Activated T-cell treated with anti-CD3 and anti-CD28 coated beads, Interleukin-2, amount 50 U/mL, for 4 hours (primary cell): ENCODE data around the gene ULK2. TPM values are rescaled to one million over a fixed set of nuclear protein-coding genes. Genes with fewer than 3 reads are reported as not detected.

ENCODE experiments used
- ATAC-seq, 2 donors: fragments of 200-7000 bp; cut with Tn5 transposase; one replicate each; pipeline ENCODE4 v1.10.0; 2021
- DNase-seq: peaks from one replicate; pipeline ENCODE4 v3.0.0-alpha.2; 2020
- H3K27me3 Mint-ChIP-seq: one replicate; pipeline ENCODE4 v1.8.0; 2021; ENCODE audit warnings: low read depth, mixed read lengths
- H3K36me3 Mint-ChIP-seq: one replicate; pipeline ENCODE4 v1.8.0; 2022; ENCODE audit warnings: mixed read lengths; ENCODE audit not compliant: insufficient read depth
- H3K4me1 Mint-ChIP-seq: one replicate; pipeline ENCODE4 v1.8.0; 2021; ENCODE audit warnings: low read depth, mixed read lengths
- H3K4me3 Mint-ChIP-seq: one replicate; pipeline ENCODE4 v1.8.0; 2021; ENCODE audit warnings: mild to moderate bottlenecking, moderate library complexity, mixed read lengths
- H3K9me3 Mint-ChIP-seq: one replicate; pipeline ENCODE4 v1.8.0; 2021; ENCODE audit warnings: mixed read lengths
- total RNA-seq, 3 donors: library from RNA; stranded (reverse); gene quantifications; one replicate each; pipeline ENCODE4 v1.2.1, GENCODE V29; 2021

The ULK2 gene
- total RNA-seq, 3 donors from 2014 or later: 4.5 to 6.9 (median 6.1) TPM

DNA sequence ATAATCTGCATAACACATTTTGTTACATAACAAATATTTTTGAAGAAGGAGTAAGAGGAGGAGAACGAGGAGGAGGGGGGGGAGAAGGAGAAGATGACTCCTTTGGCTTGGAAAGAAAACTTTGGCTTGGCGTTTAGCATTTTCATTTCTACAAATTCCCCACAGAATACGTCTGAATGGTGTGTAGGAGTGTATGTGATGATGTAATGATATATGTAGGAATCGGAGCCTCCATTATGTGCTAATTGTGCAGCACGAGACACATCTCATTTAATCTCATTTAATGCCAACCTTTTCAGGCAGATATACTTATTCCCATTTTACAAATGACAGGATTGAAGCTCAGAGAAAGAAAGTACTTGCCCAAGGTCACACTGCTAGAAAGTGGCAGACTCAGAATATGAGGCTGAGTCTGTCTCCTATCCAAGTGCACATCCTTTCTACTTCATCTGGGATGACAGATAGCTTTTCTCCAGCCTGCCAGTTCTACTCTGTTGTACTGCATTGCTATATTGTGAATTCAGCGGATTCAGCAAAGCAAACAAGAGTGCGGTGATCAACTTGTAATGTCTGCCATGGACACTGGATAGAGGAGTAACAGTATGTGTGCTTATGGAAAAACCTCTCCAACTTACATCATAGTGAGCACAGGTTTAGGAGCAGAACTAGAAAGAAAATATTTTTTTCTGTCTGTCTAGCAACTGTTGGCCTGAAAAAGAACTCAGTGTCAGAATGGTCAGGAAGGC is 140.9 kb downstream of the ULK2 start:
- no peak for DNase-seq

GRCh38 chr17:19725486-19725885 is 142.2 kb downstream of the ULK2 start:
- Mint-ChIP-seq H3K4me1 (peaks cover 19% of the 10 kb centered on the region), H3K27me3 (no peaks in the 10 kb centered on the region), H3K4me3 (peak overlapping the region; percentile 62)

More for the DNA sequence above, 140.9 kb downstream of the ULK2 start:
- H3K9me3 Mint-ChIP-seq: no peaks in the 10 kb centered on the region
- H3K4me3 Mint-ChIP-seq: no peak overlapping the region
- no peak for ATAC-seq
- no peaks in the 10 kb centered on the region for H3K27me3 Mint-ChIP-seq
- no peaks in the 10 kb centered on the region for H3K36me3 Mint-ChIP-seq
- H3K4me1 Mint-ChIP-seq: peaks cover 19% of the 10 kb centered on the region

GRCh38 chr17:19724501-19725420 is 143.0 kb downstream of the ULK2 start:
- DNase-seq (peak; percentile 36), ATAC-seq (peak; percentile 74 to 84)
- H3K4me3 Mint-ChIP-seq: peak overlapping the region; percentile 62
- H3K9me3 Mint-ChIP-seq: no peaks in the 10 kb centered on the region
- H3K27me3 Mint-ChIP-seq: no peaks in the 10 kb centered on the region
- no peaks in the 10 kb centered on the region for H3K36me3 Mint-ChIP-seq
- peaks cover 19% of the 10 kb centered on the region for H3K4me1 Mint-ChIP-seq

More at GRCh38 chr17:19725486-19725885, 142.2 kb downstream of the ULK2 start:
- no peaks in the 10 kb centered on the region for H3K9me3 Mint-ChIP-seq
- no peak for DNase-seq
- no peak for ATAC-seq
- no peaks in the 10 kb centered on the region for H3K36me3 Mint-ChIP-seq

- ATAC-seq (peak; percentile 8 to 32), DNase-seq (no peak)
- Mint-ChIP-seq H3K36me3 (no peaks in the 10 kb centered on the region), H3K27me3 (no peaks in the 10 kb centered on the region), H3K4me3 (peak overlapping the region; percentile 48), H3K4me1 (peaks cover 19% of the 10 kb centered on the region), H3K9me3 (no peaks in the 10 kb centered on the region)
Measured at GRCh38 chr17:19723964-19724363, 143.8 kb downstream of the ULK2 start.

Other genes starting within 250 kb of the ULK2 start
- gene ALDH3A2, start 219.2 kb downstream of the ULK2 start, total RNA-seq: 10 to 100 TPM; 19.1 to 22.1 (median 19.5) TPM
- not detected for gene SLC47A2, start 151.4 kb downstream of the ULK2 start, total RNA-seq
- gene ALDH3A1, start 119.6 kb downstream of the ULK2 start, total RNA-seq: not detected
- gene AKAP10, start 109.9 kb upstream of the ULK2 start, total RNA-seq: 10 to 100 TPM; 33.7 to 36.0 (median 34.0) TPM
- 1 to 10 TPM; 3.8 to 7.0 (median 3.9) TPM for gene SPECC1, start 141.4 kb upstream of the ULK2 start, total RNA-seq